Body of pancreas (tissue), 4 donors: ENCODE data around the gene PSG6.
"Not testable (repeated sequence)": the region's sequence is repeated elsewhere in the genome, so short reads cannot be mapped to it uniquely, and the experiment has no call there.

Source experiments
- POLR2A ChIP-seq, 3 donors: fragments of 450-650 bp; IDR thresholded peaks; one replicate each; pipeline ENCODE4 v1.6.1; 2016; ENCODE audit warnings: antibody characterized with exemption in 3 of 3, mild to moderate bottlenecking in 2 of 3
- TF ChIP-seq, protein P1 (sequence below), 7 experiments: fragments of 450-650 bp in 4 of 7; fragments of 200-600 bp in 3 of 7; sonication (generic) in 3 of 7; IDR thresholded peaks; one replicate each; pipeline ENCODE4 v1.5.1; 2016 to 2019; ENCODE audit warnings: antibody characterized with exemption in 7 of 7

DNA sequence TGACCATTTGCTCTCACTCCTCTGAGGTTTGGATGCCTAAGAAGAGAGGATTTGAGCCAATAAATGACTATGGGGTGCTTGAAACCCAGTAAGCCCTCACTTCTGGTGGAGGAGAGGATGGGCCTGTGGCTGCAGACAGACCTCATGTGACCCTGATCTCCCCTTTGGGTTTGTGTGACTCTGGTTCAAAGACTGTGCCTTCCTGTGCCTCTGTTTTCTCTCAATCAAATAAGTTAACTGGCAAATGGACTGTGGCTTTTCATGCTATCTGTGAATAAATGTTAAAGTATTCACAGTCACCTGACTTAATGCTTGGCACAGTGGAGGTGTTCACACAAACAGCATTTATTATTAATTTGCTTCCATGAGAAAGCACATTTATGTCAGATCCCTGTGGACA, 64.9 kb downstream of the PSG6 start:
- TF ChIP-seq, protein P1, sequence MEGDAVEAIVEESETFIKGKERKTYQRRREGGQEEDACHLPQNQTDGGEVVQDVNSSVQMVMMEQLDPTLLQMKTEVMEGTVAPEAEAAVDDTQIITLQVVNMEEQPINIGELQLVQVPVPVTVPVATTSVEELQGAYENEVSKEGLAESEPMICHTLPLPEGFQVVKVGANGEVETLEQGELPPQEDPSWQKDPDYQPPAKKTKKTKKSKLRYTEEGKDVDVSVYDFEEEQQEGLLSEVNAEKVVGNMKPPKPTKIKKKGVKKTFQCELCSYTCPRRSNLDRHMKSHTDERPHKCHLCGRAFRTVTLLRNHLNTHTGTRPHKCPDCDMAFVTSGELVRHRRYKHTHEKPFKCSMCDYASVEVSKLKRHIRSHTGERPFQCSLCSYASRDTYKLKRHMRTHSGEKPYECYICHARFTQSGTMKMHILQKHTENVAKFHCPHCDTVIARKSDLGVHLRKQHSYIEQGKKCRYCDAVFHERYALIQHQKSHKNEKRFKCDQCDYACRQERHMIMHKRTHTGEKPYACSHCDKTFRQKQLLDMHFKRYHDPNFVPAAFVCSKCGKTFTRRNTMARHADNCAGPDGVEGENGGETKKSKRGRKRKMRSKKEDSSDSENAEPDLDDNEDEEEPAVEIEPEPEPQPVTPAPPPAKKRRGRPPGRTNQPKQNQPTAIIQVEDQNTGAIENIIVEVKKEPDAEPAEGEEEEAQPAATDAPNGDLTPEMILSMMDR (IDR thresholded peaks at IDR 0.05): not testable (repeated sequence)
- not testable (repeated sequence) for TF ChIP-seq POLR2A (IDR thresholded peaks at IDR 0.05)
